ENCODE results near the gene KCNK16.

- no peak for TF ChIP-seq CTCF (IDR thresholded peaks at IDR 0.05)
- no peak for TF ChIP-seq POLR2A (IDR thresholded peaks at IDR 0.05)
These were observed 47.9 kb upstream of the KCNK16 start for GRCh38 chr6:39370390-39370789.

Measured in body of pancreas (tissue), 4 donors.